Measurements from ENCODE around the gene SELENOS.

SELENOS gene

GRCh38 chr15:101277038-101277822 lies at the start of gene SELENOS:
Gene SELENOS, minus strand, starts transcription at chr15:101277485. Its CDS starts 68 bp downstream, at chr15:101277417.
- peak; percentile 76 to 85 for DNase-seq (ENCODE audit: low read depth in 2 of 2)

GRCh38 chr15:101326462-101327146 lies 49.3 kb upstream of the SELENOS start:
- no peak for DNase-seq (ENCODE audit: low read depth in 2 of 2)

GRCh38 chr15:101326026-101326315 lies 48.7 kb upstream of the SELENOS start:
- DNase-seq (ENCODE audit: low read depth in 2 of 2): no peak

- no peak for DNase-seq (ENCODE audit: low read depth in 2 of 2)
Observed at GRCh38 chr15:101325263-101326025, 48.2 kb upstream of the SELENOS start.

GRCh38 chr15:101324524-101325177 lies 47.4 kb upstream of the SELENOS start:
- no peak for DNase-seq (ENCODE audit: low read depth in 2 of 2)

- no peak for DNase-seq (ENCODE audit: low read depth in 2 of 2)
Observed at GRCh38 chr15:101323793-101324523, 46.7 kb upstream of the SELENOS start.

GRCh38 chr15:101322854-101323477 lies 45.7 kb upstream of the SELENOS start:
- no peak for DNase-seq (ENCODE audit: low read depth in 2 of 2)

- DNase-seq (ENCODE audit: low read depth in 2 of 2): no peak
Observed at GRCh38 chr15:101322016-101322695, 44.9 kb upstream of the SELENOS start.

GRCh38 chr15:101320501-101321052 lies 43.3 kb upstream of the SELENOS start:
- DNase-seq (ENCODE audit: low read depth in 2 of 2): no peak

- DNase-seq (ENCODE audit: low read depth in 2 of 2): no peak
Observed at GRCh38 chr15:101318839-101319238, 41.6 kb upstream of the SELENOS start.

- no peak for DNase-seq (ENCODE audit: low read depth in 2 of 2)
Observed at GRCh38 chr15:101318147-101318819, 41.0 kb upstream of the SELENOS start.

- no peak for DNase-seq (ENCODE audit: low read depth in 2 of 2)
Observed at GRCh38 chr15:101317336-101317872, 40.1 kb upstream of the SELENOS start.

GRCh38 chr15:101316529-101316928 lies 39.2 kb upstream of the SELENOS start:
- DNase-seq (ENCODE audit: low read depth in 2 of 2): no peak

- DNase-seq (ENCODE audit: low read depth in 2 of 2): no peak
Observed at GRCh38 chr15:101315736-101316135, 38.5 kb upstream of the SELENOS start.

GRCh38 chr15:101314336-101315125 lies 37.2 kb upstream of the SELENOS start:
- no peak for DNase-seq (ENCODE audit: low read depth in 2 of 2)

GRCh38 chr15:101313041-101313761 lies 35.9 kb upstream of the SELENOS start:
- DNase-seq (ENCODE audit: low read depth in 2 of 2): no peak

GRCh38 chr15:101310508-101310907 lies 33.2 kb upstream of the SELENOS start:
- no peak for DNase-seq (ENCODE audit: low read depth in 2 of 2)

- no peak for DNase-seq (ENCODE audit: low read depth in 2 of 2)
Observed at GRCh38 chr15:101310161-101310480, 32.8 kb upstream of the SELENOS start.
